HL-60 (cell line): ENCODE data around the gene ZNF266.

Experiments used
- CTCF ChIP-seq: IDR thresholded peaks from one replicate; pipeline ENCODE4 v1.5.1; 2011; ENCODE audit warnings: low read length, control low read depth, inconsistent platforms; ENCODE audit not compliant: insufficient read depth
- POLR2AphosphoS5 ChIP-seq: IDR thresholded peaks from 2 replicates; pipeline ENCODE4 v1.6.1; 2012; ENCODE audit warnings: low read depth

GRCh38 chr19:9436358-9436757 lies 985 bp upstream of the ZNF266 start:
- TF ChIP-seq CTCF (no peak), POLR2AphosphoS5 (no peak)
